K562 (cell line): ENCODE results near the gene VCAN. TPM values are rescaled to one million over a fixed set of nuclear protein-coding genes. Genes with fewer than 3 reads are reported as not detected.

Experiments
- ATAC-seq: fragments of 200-7000 bp; cut with Tn5 transposase; 3 replicates; pipeline ENCODE4 v1.9.1; 2020; ENCODE audit warnings: moderate library complexity
- BruUV-seq: library from RNA; stranded (reverse); fragments of 400-500 nt; replicated peaks from 2 replicates; lab custom pipeline; 2021; lab: Mats Ljungman, UMichigan
- CTCF ChIA-PET: fragments of 300-600 bp; formaldehyde crosslinking; extraction: SDS; loops from one replicate; lab custom pipeline; 2021; ENCODE audit warnings: low intra/inter-chr PET ratio; lab: Yijun Ruan, JAX
- POLR2A ChIA-PET: fragments of 300-600, 350-650 bp; sonication (Branson Sonifier 250); formaldehyde crosslinking; extraction: SDS; loops from one replicate; lab custom pipeline; 2021; ENCODE audit warnings: antibody characterized with exemption, inconsistent platforms; lab: Yijun Ruan, JAX
- DNase-seq, 4 experiments: peaks; one replicate each; pipeline versions ENCODE4 v3.0.0 to v3.0.0-alpha.2; 2011 to 2018; ENCODE audit warnings: low spot score in 3 of 4, mixed read lengths in 3 of 4; ENCODE audit errors: extremely low read depth in 1 of 4
- FAIRE-seq: peaks from 2 replicates; lab custom pipeline; 2011; peaks lifted over from hg19 to GRCh38; lab: Jason Lieb, UNC
- H2AFZ ChIP-seq: 2 replicates; pipeline ENCODE4 v1.6.0; 2011; ENCODE audit warnings: low read depth, low read length, control low read depth, inconsistent platforms
- H3K27ac ChIP-seq: fragments of 200-600 bp; 3 replicates; pipeline ENCODE4 v1.8.0; 2011; ENCODE audit warnings: low read depth, mild to moderate bottlenecking, control low read depth, inconsistent platforms, low read length, moderate library complexity, mixed read lengths; ENCODE audit errors: extremely low read depth
- H3K27me3 ChIP-seq, 2 experiments: fragments of 300-600 bp in 1 of 2; 2 replicates in 1 of 2; 3 replicates in 1 of 2; pipeline versions ENCODE4 v1.6.0 to v1.8.0; 2011; ENCODE audit warnings: inconsistent platforms in 2 of 2, low read length in 2 of 2, mild to moderate bottlenecking in 1 of 2, mixed read lengths in 1 of 2, moderate library complexity in 1 of 2; ENCODE audit not compliant: control insufficient read depth in 2 of 2, insufficient read depth in 2 of 2
- H3K36me3 ChIP-seq: fragments of 300-600 bp; 3 replicates; pipeline ENCODE4 v1.8.0; 2011; ENCODE audit warnings: mild to moderate bottlenecking, low read length, inconsistent platforms; ENCODE audit not compliant: control insufficient read depth, insufficient read depth
- H3K4me1 ChIP-seq, 2 experiments: fragments of 200-600 bp in 1 of 2; replicated peaks in 1 of 2; 2 replicates in 1 of 2; 3 replicates in 1 of 2; pipeline versions ENCODE4 v1.5.1 to v1.8.0; 2011; ENCODE audit warnings: inconsistent platforms in 2 of 2, low read length in 2 of 2, mild to moderate bottlenecking in 1 of 2, mixed read lengths in 1 of 2, moderate library complexity in 1 of 2; ENCODE audit not compliant: control insufficient read depth in 2 of 2, insufficient read depth in 2 of 2
- H3K4me2 ChIP-seq: 2 replicates; pipeline ENCODE4 v1.6.1; 2011; ENCODE audit warnings: low read length, control low read depth, inconsistent platforms, mixed read lengths; ENCODE audit not compliant: insufficient read depth
- H3K4me3 ChIP-seq: fragments of 200-600 bp; sonication (generic), shearing (Covaris generic); 2 replicates; pipeline ENCODE4 v1.5.1; 2016; ENCODE audit warnings: control low read depth, inconsistent platforms
- H3K79me2 ChIP-seq: fragments of 200-600 bp; 3 replicates; pipeline ENCODE4 v1.8.0; 2011; ENCODE audit warnings: low read length, inconsistent platforms; ENCODE audit not compliant: control insufficient read depth, insufficient read depth
- H3K9ac ChIP-seq, 2 experiments: 2 replicates each; pipeline versions ENCODE4 v1.6.0 to v1.6.1; 2011; ENCODE audit warnings: low read depth in 2 of 2, low read length in 2 of 2, control low read depth in 1 of 2, inconsistent platforms in 1 of 2, mild to moderate bottlenecking in 1 of 2, mixed read lengths in 1 of 2; ENCODE audit not compliant: insufficient read depth in 1 of 2
- H3K9me1 ChIP-seq: one replicate; pipeline ENCODE4 v1.6.0; 2011; ENCODE audit warnings: inconsistent platforms, mild to moderate bottlenecking, low read length, moderate library complexity; ENCODE audit not compliant: control insufficient read depth, insufficient read depth
- H3K9me3 ChIP-seq: replicated peaks from 2 replicates; pipeline ENCODE4 v1.5.1; 2011; ENCODE audit warnings: low read depth, low read length, inconsistent platforms; ENCODE audit not compliant: control insufficient read depth, insufficient read depth
- H4K20me1 ChIP-seq: replicated peaks from 2 replicates; pipeline ENCODE4 v1.6.1; 2011; ENCODE audit warnings: low read length, inconsistent platforms, mixed read lengths; ENCODE audit not compliant: control insufficient read depth, insufficient read depth
- FOXA1 ChIP-seq: fragments of 450-650 bp; IDR thresholded peaks from 2 replicates; pipeline ENCODE4 v1.6.1; 2016; ENCODE audit warnings: mild to moderate bottlenecking, borderline replicate concordance
- FOXM1 ChIP-seq, 2 experiments: fragments of 450-650 bp in 1 of 2; sonication (generic) in 1 of 2; formaldehyde crosslinking in 1 of 2; IDR thresholded peaks; 2 replicates each; pipeline versions ENCODE4 v1.6.1 to v1.9.0; 2017 to 2022; ENCODE audit warnings: low read depth in 2 of 2, mild to moderate bottlenecking in 2 of 2, missing genetic modification reagents in 1 of 2, moderate library complexity in 1 of 2
- HNRNPH1 ChIP-seq: fragments of 200-400 bp; formaldehyde crosslinking; optimal IDR thresholded peaks from 2 replicates; pipeline ENCODE3; 2017; ENCODE audit warnings: low read depth, mild to moderate bottlenecking, low read length, moderate library complexity
- NCOA4 ChIP-seq: fragments of 450-650 bp; IDR thresholded peaks from 2 replicates; pipeline ENCODE4 v1.6.1; 2018; ENCODE audit warnings: mild to moderate bottlenecking; ENCODE audit not compliant: partially characterized antibody
- PHB2 ChIP-seq: fragments of 450-650 bp; IDR thresholded peaks from 2 replicates; pipeline ENCODE4 v1.6.1; 2017; ENCODE audit warnings: low read depth
- POLR2G ChIP-seq: fragments of 200-400 bp; formaldehyde crosslinking; IDR thresholded peaks from 2 replicates; pipeline ENCODE4 v1.6.1; 2017; ENCODE audit warnings: low read depth, mild to moderate bottlenecking, antibody characterized with exemption, low read length, moderate library complexity
- RBM39 ChIP-seq: fragments of 200-400 bp; formaldehyde crosslinking; optimal IDR thresholded peaks from 2 replicates; pipeline ENCODE3; 2018; ENCODE audit warnings: low read depth, low read length
- RHOXF2B ChIP-seq: fragments of 250-450 bp; sonication (Bioruptor Pico); conservative IDR thresholded peaks from 2 replicates; pipeline ENCODE4 v1.5.1; 2021
- SMAD3 ChIP-seq: fragments of 450-650 bp; formaldehyde crosslinking; conservative IDR thresholded peaks from 2 replicates; pipeline ENCODE4 v1.4.0; 2020; ENCODE audit warnings: mild to moderate bottlenecking
- ZNF124 ChIP-seq: sonication (generic); formaldehyde crosslinking; IDR thresholded peaks from 2 replicates; pipeline ENCODE4 v1.8.1; 2022; ENCODE audit warnings: missing genetic modification reagents
- WGBS: fragments of 100-300 bp; shearing (Covaris generic); methylation state at CpG from one replicate; pipeline ENCODE4 v1.1.6; 2016; ENCODE audit warnings: low coverage, mixed read lengths; ENCODE audit not compliant: insufficient coverage; ENCODE audit errors: missing lambda C conversion rate; 5-methylcytosine and 5-hydroxymethylcytosine counted together
- in situ Hi-C: fragments of 300-500 bp; cut with MboI; formaldehyde crosslinking; loops from 4 replicates; pipeline ENCODE4 v1.15.0; 2018; ENCODE audit warnings: inconsistent platforms, mixed read lengths
- intact Hi-C: fragments of 100-400 bp; cut with micrococcal nuclease; formaldehyde crosslinking; loops from 2 replicates; pipeline ENCODE4 v1.14.2; 2022
- polyA plus RNA-seq, 8 experiments: library from polyadenylated mRNA; depleted of rRNA in 4 of 8; stranded (reverse) in 5 of 8; unstranded in 3 of 8; fragments of >200 nt; fragmentation: Nextera tagmentation in 2 of 8; fragmentation: Illumina TruSeq in 1 of 8; extraction: Ambion mirVana in 2 of 8; extraction: Trizol in 1 of 8; gene quantifications; 2 replicates each; pipeline versions ENCODE4 v1.2.1 to v1.2.3, GENCODE V29; 2011 to 2014; ENCODE audit warnings: inconsistent platforms in 1 of 8, missing spikeins in 1 of 8
- total RNA-seq, 7 experiments: library from RNA; depleted of rRNA in 6 of 7; stranded (reverse); fragments of >200 nt in 6 of 7; fragmentation: Illumina TruSeq in 2 of 7; extraction: Trizol in 2 of 7; gene quantifications; 2 replicates each; pipeline versions ENCODE4 v1.2.1 to v1.2.3, GENCODE V29; 2011 to 2021; ENCODE audit warnings: low replicate concordance in 1 of 7
- TF ChIP-seq, protein P1 (sequence below): fragments of 450-650 bp; formaldehyde crosslinking; IDR thresholded peaks from 2 replicates; pipeline ENCODE4 v1.4.0; 2020; ENCODE audit warnings: mild to moderate bottlenecking
- TF ChIP-seq, protein P2 (sequence below): IDR thresholded peaks from 3 replicates; pipeline ENCODE4 v1.6.1; 2011; ENCODE audit warnings: borderline replicate concordance, mild to moderate bottlenecking, moderate library complexity; ENCODE audit not compliant: insufficient read length; ENCODE audit errors: extremely low read depth
- TF ChIP-seq, protein P3 (sequence below), 2 experiments: fragments of 450-650 bp; IDR thresholded peaks; 2 replicates each; pipeline ENCODE4 v1.6.1; 2018; ENCODE audit warnings: mild to moderate bottlenecking in 2 of 2, low read depth in 1 of 2; ENCODE audit not compliant: partially characterized antibody in 2 of 2

The VCAN gene
- total and polyA plus RNA-seq, 9 of the 15 experiments (the other 6 are each of a cell fraction or from before 2014, with no cell fraction given) = 0.01 to 0.33 (median 0.05) TPM

DNA sequence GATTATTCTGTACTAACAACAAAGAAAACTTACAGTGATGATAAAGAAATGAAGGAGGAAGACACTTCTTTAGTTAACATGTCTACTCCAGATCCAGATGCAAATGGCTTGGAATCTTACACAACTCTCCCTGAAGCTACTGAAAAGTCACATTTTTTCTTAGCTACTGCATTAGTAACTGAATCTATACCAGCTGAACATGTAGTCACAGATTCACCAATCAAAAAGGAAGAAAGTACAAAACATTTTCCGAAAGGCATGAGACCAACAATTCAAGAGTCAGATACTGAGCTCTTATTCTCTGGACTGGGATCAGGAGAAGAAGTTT, 67.9 kb downstream of the VCAN start:
- ATAC-seq = no peak
- no peak overlapping the region for H3K4me2 ChIP-seq
- H3K9me3 ChIP-seq = no peaks in the 10 kb centered on the region
- no peak overlapping the region for H3K27ac ChIP-seq
- ChIA-PET POLR2A (interaction anchor here (0.6 kb wide), 1 partner anchor 54 kb away, joined by 3 read pairs; no protein-coding TSS in a partner anchor), CTCF (no interaction called here)
- H3K4me1 ChIP-seq = no peaks in the 10 kb centered on the region
- H3K9me1 ChIP-seq = no peaks in the 10 kb centered on the region
- H3K9ac ChIP-seq = no peak overlapping the region
- no peaks in the 10 kb centered on the region for H4K20me1 ChIP-seq
- in situ Hi-C loops (no loop called here), intact Hi-C loops (no loop called here)
- 0% methylated on average over 1 of the region's 1 CpG for WGBS
- no TSS peak for BruUV-seq
- H2AFZ ChIP-seq = no peak overlapping the region
- FAIRE-seq = no peak
- no peaks in the 10 kb centered on the region for H3K36me3 ChIP-seq
- peaks cover 0 to 4% of the 10 kb centered on the region in 2 experiments; a peak in 1 of 5 replicates for H3K27me3 ChIP-seq
- H3K4me3 ChIP-seq = no peak overlapping the region
- no peak for DNase-seq
- H3K79me2 ChIP-seq = no peaks in the 10 kb centered on the region
- TF ChIP-seq, protein P1, sequence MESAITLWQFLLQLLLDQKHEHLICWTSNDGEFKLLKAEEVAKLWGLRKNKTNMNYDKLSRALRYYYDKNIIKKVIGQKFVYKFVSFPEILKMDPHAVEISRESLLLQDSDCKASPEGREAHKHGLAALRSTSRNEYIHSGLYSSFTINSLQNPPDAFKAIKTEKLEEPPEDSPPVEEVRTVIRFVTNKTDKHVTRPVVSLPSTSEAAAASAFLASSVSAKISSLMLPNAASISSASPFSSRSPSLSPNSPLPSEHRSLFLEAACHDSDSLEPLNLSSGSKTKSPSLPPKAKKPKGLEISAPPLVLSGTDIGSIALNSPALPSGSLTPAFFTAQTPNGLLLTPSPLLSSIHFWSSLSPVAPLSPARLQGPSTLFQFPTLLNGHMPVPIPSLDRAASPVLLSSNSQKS (CRISPR knock-in tag) = no peak
- TF ChIP-seq SMAD3 (CRISPR knock-in tag) (no peak), ZNF124 (CRISPR knock-in tag) (no peak), FOXM1 (IDR thresholded peaks at IDR 0.05; ENCODE audit: low read depth) (no peak), FOXM1 (CRISPR knock-in tag; IDR thresholded peaks at IDR 0.05; ENCODE audit: low read depth) (no peak), PHB2 (no peak), RBM39 (no peak), POLR2G (no peak), FOXA1 (no peak), HNRNPH1 (no peak), NCOA4 (no peak), RHOXF2B (CRISPR knock-in tag) (no peak)
- TF ChIP-seq, protein P2, sequence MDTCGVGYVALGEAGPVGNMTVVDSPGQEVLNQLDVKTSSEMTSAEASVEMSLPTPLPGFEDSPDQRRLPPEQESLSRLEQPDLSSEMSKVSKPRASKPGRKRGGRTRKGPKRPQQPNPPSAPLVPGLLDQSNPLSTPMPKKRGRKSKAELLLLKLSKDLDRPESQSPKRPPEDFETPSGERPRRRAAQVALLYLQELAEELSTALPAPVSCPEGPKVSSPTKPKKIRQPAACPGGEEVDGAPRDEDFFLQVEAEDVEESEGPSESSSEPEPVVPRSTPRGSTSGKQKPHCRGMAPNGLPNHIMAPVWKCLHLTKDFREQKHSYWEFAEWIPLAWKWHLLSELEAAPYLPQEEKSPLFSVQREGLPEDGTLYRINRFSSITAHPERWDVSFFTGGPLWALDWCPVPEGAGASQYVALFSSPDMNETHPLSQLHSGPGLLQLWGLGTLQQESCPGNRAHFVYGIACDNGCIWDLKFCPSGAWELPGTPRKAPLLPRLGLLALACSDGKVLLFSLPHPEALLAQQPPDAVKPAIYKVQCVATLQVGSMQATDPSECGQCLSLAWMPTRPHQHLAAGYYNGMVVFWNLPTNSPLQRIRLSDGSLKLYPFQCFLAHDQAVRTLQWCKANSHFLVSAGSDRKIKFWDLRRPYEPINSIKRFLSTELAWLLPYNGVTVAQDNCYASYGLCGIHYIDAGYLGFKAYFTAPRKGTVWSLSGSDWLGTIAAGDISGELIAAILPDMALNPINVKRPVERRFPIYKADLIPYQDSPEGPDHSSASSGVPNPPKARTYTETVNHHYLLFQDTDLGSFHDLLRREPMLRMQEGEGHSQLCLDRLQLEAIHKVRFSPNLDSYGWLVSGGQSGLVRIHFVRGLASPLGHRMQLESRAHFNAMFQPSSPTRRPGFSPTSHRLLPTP = no peak
- TF ChIP-seq, protein P3, sequence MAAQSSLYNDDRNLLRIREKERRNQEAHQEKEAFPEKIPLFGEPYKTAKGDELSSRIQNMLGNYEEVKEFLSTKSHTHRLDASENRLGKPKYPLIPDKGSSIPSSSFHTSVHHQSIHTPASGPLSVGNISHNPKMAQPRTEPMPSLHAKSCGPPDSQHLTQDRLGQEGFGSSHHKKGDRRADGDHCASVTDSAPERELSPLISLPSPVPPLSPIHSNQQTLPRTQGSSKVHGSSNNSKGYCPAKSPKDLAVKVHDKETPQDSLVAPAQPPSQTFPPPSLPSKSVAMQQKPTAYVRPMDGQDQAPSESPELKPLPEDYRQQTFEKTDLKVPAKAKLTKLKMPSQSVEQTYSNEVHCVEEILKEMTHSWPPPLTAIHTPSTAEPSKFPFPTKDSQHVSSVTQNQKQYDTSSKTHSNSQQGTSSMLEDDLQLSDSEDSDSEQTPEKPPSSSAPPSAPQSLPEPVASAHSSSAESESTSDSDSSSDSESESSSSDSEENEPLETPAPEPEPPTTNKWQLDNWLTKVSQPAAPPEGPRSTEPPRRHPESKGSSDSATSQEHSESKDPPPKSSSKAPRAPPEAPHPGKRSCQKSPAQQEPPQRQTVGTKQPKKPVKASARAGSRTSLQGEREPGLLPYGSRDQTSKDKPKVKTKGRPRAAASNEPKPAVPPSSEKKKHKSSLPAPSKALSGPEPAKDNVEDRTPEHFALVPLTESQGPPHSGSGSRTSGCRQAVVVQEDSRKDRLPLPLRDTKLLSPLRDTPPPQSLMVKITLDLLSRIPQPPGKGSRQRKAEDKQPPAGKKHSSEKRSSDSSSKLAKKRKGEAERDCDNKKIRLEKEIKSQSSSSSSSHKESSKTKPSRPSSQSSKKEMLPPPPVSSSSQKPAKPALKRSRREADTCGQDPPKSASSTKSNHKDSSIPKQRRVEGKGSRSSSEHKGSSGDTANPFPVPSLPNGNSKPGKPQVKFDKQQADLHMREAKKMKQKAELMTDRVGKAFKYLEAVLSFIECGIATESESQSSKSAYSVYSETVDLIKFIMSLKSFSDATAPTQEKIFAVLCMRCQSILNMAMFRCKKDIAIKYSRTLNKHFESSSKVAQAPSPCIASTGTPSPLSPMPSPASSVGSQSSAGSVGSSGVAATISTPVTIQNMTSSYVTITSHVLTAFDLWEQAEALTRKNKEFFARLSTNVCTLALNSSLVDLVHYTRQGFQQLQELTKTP (IDR thresholded peaks at IDR 0.05; ENCODE audit: low read depth in 1 of 2, partially characterized antibody in 2 of 2) = no peak
